Omental fat pad (tissue), 4 donors: ENCODE data around the gene ETHE1. TPM values are rescaled to one million over a fixed set of nuclear protein-coding genes. Genes with fewer than 3 reads are reported as not detected.

Experiments used
- ATAC-seq: fragments of 150-250 bp; one replicate; pipeline ENCODE4 v1.9.1; 2016; ENCODE audit warnings: mild to moderate bottlenecking, moderate library complexity; ENCODE audit not compliant: low FRiP score
- DNase-seq: peaks from one replicate; pipeline ENCODE4 v3.0.0-alpha.2; 2019; ENCODE audit warnings: low spot score
- CTCF ChIP-seq, 3 donors: fragments of 450-650 bp; IDR thresholded peaks; one replicate each; pipeline ENCODE4 v1.5.1; 2016 to 2017; ENCODE audit warnings: antibody characterized with exemption in 3 of 3, mild to moderate bottlenecking in 3 of 3, moderate library complexity in 2 of 3
- total RNA-seq, 4 donors: library from RNA; depleted of rRNA; stranded (reverse); fragments of >200 nt; gene quantifications; one replicate each; pipeline ENCODE4 v1.1.0, GENCODE V29; 2016

ETHE1 gene
- total RNA-seq, 4 donors from 2014 or later, result 32.4 to 52.3 (median 41.3) TPM

- no peak for TF ChIP-seq CTCF (IDR thresholded peaks at IDR 0.05)
- no peak for ATAC-seq
- no peak for DNase-seq
Measured at GRCh38 chr19:43467730-43468129, 59.3 kb downstream of the ETHE1 start.

- ATAC-seq (no peak), DNase-seq (no peak)
- TF ChIP-seq CTCF (IDR thresholded peaks at IDR 0.05), result no peak
Measured at GRCh38 chr19:43467276-43467675, 59.7 kb downstream of the ETHE1 start.

GRCh38 chr19:43466793-43467192, 60.2 kb downstream of the ETHE1 start:
- no peak for DNase-seq
- ATAC-seq, result no peak
- TF ChIP-seq CTCF (IDR thresholded peaks at IDR 0.05), result no peak

- TF ChIP-seq CTCF (IDR thresholded peaks at IDR 0.05), result no peak
- ATAC-seq, result no peak
Measured at GRCh38 chr19:43465468-43466120, 61.4 kb downstream of the ETHE1 start, which contains the start of gene LYPD3. Gene LYPD3, minus strand, starts transcription at chr19:43465608. Its CDS starts 37 bp downstream, at chr19:43465571.

GRCh38 chr19:43464134-43464775, 62.7 kb downstream of the ETHE1 start:
- ATAC-seq (peak; percentile 75), DNase-seq (peak; percentile 67)
- no peak for TF ChIP-seq CTCF (IDR thresholded peaks at IDR 0.05)

More at GRCh38 chr19:43465468-43466120, 61.4 kb downstream of the ETHE1 start, which contains the start of gene LYPD3:
- no peak for DNase-seq

GRCh38 chr19:43463381-43464133, 63.4 kb downstream of the ETHE1 start:
- peak; percentile 97 for DNase-seq
- ATAC-seq, result peak; percentile 93
- no peak for TF ChIP-seq CTCF (IDR thresholded peaks at IDR 0.05)
